GM18526 (cell line): ENCODE measurements around the gene ARV1.

Experiments used
- POLR2A ChIP-seq: IDR thresholded peaks from 3 replicates; pipeline ENCODE4 v1.6.1; 2011; ENCODE audit not compliant: insufficient read length; ENCODE audit errors: extremely low read depth

Gene ARV1

GRCh38 chr1:230970432-230970831 is 8.5 kb upstream of the ARV1 start:
- no peak for TF ChIP-seq POLR2A

GRCh38 chr1:230971771-230972170 is 7.1 kb upstream of the ARV1 start:
- no peak for TF ChIP-seq POLR2A

- no peak for TF ChIP-seq POLR2A
Observed at GRCh38 chr1:230972855-230973271, 6.0 kb upstream of the ARV1 start.

GRCh38 chr1:230975636-230976035 is 3.3 kb upstream of the ARV1 start:
- TF ChIP-seq POLR2A = no peak

DNA sequence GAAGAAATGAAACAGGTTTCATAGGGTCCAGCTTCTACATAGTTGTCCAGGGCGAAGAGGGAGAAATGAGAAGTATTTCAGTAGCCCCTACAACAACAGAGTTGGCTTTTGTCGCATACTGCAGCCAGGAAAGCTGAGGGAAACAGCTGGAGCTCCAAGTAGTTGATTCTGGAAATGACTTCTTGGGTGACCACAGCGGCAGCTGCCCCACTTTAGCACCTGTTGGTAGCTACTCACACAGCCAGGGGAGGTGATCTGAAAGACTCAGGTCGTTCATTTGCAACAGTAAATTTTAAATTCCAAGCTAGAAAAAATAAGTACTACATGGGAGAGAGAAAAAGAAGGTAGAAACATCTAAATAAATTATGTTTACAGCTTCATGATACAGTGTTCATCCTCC is 2.5 kb upstream of the ARV1 start:
- TF ChIP-seq POLR2A = no peak

- TF ChIP-seq POLR2A = no peak
Observed at GRCh38 chr1:230976825-230977747, 1.8 kb upstream of the ARV1 start.

DNA sequence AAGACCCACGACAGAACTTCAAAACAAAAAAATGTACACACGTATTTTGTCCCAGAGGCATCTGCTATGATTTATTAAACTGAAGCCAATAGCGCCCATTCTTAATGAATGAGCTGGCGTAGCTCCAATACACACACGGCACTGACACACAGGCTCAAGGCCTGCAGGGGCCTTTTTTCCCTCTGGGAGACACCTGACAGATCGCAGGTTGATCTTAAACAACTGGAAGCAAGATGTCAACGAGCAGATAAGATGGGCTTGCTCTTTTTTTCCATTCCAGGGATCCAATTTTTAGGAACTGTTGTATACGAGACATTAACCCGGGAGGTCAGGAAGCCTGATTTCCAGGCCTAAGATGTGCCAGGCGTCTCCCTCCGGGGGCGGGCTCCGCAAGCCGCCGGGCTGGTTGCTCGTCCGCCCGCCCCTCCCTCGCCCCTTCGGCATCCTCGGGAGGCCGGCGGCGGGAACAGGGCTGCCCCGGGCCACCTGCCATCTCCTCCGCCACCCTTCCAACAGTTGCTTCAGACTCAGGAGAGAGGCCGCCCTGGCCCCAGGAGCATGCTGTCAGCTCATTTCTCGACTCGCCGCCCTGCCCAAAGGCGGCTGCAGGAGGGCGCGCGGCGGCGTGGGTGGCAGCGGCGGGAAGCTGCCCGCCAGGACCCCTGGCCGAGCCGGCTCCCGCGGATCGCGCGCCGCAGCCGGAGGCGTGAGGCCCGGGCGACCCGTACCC is 968 bp upstream of the ARV1 start:
- no peak for TF ChIP-seq POLR2A

DNA sequence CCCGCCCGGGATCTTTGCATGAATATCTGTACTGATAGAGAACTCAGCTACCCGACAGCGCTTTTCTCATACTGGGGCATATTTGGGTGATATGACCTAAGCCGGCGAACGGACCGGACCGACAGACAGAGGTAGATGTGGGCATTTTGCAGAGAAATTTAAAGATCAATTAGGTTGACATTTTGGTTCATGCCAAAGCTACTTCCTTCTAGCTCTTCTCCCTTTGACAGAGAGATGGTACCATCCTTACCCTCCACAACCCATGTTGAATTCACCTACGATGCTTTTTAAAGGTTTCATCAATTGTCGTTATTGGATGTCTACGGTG is 459 bp downstream of the ARV1 start:
- no peak for TF ChIP-seq POLR2A

DNA sequence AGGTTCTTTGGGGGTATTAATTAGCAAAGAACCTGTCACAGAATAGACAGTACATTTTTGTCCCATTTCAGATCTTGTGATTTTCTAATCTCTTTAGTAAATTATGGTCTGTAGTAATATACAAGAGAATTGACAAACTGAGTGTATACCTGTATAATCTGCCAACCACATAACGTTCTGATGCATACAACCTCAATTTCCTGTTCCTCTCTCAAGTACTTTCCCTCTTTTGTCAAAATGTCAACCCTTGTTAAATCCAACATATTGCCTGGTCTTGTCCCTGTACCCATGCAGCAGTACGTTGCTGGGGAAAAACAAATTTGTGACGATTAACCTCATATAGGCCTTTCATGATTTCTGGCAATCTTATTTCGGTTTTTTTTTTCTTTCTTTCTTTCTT is 1.1 kb downstream of the ARV1 start:
- no peak for TF ChIP-seq POLR2A

GRCh38 chr1:230982696-230983095 is 3.8 kb downstream of the ARV1 start:
- TF ChIP-seq POLR2A = no peak

DNA sequence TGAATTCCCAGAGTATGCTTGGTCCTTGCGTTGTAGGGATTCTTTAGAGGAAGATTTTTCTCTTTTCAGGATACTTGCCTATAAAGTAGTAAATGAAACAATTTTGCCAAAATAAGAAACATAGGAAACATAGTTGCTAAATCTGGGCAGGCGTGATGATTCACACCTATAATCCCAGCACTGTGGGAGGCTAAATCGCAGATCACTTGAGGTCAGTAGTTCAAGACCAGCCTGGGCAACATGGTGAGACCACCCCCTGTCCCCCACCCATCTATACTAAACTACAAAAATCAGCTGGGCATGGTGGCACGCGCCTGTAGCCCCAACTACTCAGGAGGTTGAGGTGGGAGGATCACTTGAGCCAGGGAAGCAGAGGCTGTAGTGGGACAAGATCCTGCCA is 4.9 kb downstream of the ARV1 start:
- no peak for TF ChIP-seq POLR2A

GRCh38 chr1:230985711-230986110 is 6.8 kb downstream of the ARV1 start:
- TF ChIP-seq POLR2A = no peak

- TF ChIP-seq POLR2A = no peak
Observed at GRCh38 chr1:230986976-230987375, 8.1 kb downstream of the ARV1 start.

- TF ChIP-seq POLR2A = no peak
Observed at GRCh38 chr1:230987448-230987847, 8.6 kb downstream of the ARV1 start.

- TF ChIP-seq POLR2A = no peak
Observed at GRCh38 chr1:230992100-230992774, 13.3 kb downstream of the ARV1 start.

DNA sequence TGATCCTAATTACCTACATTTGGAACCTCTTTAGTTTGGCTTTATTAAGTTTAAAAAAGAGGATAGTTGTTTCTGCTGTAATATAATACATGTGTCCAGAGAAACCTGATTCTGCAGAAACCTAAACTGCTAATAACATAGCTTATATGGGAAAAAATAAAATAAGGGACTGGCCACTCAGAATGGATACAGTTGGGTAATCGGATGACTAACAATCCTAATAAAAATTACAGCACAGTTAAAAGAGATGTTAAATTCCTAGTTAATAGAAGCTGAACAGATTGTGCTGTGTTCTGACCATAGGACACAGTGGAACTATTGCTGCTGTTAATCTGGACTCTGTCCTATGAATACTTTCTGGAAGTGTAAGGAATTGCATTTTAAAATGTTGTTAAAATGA is 16.0 kb downstream of the ARV1 start:
- no peak for TF ChIP-seq POLR2A

DNA sequence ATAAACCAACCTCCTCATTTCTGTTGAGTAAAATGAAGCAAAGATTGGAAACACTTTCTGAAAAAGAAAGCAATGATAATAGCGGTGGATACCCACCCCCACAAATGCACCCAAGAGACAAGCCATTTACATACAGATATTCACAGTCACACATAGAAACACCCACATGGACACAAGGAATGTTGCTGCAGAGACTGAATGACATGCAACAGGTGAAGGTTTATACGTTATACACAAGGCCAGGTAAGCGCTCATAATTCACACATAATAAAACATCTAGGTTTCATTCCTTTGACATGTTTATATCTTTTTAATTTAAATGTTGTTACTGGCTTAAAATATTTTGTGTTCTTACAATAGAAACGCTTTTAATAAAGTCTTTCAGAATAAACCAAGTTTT is 21.3 kb downstream of the ARV1 start:
- no peak for TF ChIP-seq POLR2A

GRCh38 chr1:231000639-231001038 is 21.7 kb downstream of the ARV1 start:
- no peak for TF ChIP-seq POLR2A
